GM19463 (cell line): Measurements from ENCODE around the gene TNFSF12.

ENCODE experiments used
- ATAC-seq: cut with Tn5 transposase; IDR thresholded peaks from one replicate; pipeline ENCODE4 v1.9.1; 2021; ENCODE audit warnings: mild to moderate bottlenecking, moderate library complexity; ENCODE audit not compliant: unreplicated experiment

Gene TNFSF12

DNA sequence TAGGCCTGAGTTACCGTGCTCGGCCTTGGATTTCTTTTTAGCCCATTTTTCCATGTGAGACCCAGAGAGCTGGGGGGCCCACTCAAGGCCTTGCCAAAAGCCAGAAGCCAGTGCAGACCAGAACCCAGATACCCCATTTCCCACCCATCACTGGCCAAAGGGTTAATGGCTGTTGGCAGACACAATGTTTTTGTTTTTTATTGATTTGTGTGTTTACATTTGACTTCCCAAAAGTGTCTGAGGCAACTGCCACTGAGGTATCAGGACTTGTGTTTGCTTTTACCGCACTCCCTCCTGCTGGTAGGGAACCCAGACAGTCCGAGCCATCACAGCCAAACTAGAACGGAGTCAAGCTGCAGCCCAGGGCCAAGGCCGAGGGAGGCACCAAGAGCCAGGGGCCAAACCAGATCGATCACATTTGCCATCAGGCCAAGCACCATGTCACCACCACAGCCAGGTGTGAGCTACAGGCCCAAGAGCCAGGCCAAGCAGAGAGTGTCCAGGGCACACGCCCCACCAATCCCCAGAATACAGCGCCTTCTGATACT is 7.7 kb upstream of the TNFSF12 start:
- no peak for ATAC-seq

DNA sequence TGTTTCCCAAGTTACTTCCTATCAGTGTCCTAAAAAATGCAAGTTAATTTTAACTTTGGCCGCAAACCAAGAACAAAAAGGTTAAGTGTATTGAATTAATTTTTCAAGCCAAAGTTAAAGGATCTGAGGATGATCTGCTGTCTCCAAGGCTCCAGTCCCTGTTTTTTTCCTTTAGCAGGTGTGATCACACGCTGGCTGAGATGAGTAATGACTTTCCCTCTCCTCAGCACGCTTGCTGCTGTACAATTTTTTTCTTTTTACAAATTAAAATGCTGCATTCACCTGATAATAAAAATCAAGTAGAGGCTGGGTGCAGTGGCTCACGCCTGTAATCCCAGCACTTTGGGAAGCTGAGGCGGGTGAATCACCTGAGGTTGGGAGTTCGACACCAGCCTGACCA is 3.9 kb upstream of the TNFSF12 start:
- no peak for ATAC-seq

DNA sequence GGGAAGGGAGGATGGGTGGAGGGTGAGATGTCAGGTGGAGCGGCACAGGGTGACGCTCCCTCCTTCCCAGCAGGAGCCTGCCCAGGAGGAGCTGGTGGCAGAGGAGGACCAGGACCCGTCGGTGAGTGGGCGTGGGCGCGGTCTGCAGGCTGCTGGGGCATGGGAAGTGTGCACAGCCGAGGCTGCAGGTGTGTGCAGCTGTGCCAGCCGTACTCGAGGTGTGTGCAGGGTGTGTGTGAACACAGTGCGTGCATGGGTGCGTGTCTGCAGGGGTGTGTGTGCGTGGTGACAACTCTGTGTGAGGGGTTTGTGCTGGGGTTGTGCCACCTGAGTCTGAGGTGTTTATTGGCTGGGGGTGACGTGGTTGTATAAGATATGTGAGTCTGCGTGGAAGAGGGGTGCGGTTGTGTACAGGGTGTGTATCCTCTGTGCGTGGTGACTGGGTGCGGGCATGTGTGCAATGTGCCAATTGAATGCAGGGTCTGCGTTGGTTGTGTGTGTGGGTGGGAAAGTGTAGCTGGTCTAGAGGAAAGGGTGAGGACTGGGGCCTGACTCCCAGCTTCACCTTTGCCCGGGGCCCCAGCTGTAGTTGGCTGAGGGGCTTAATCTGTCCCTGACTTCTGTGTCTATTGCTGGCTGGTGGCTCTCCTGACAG is 670 bp downstream of the TNFSF12 start:
- ATAC-seq, result no peak

DNA sequence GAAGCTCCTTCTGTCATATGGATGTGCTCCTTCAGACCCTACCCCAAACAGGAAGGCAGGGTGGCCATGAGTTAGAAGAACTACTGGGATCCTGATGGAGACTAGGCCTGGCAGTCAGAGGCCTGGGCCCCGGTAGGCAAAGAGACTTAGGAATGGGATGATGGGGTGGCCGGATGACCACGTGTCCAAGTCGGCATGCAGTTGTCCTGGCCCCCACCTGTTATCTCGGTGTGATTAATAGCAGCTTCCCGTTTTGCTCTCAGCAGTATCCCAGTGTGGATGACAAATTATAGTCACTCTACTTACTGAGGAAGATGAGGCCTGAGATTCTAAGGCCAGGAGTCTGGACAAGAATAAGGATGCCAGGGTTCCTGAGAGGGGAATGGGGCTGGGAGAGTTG is 1.5 kb downstream of the TNFSF12 start:
- no peak for ATAC-seq

DNA sequence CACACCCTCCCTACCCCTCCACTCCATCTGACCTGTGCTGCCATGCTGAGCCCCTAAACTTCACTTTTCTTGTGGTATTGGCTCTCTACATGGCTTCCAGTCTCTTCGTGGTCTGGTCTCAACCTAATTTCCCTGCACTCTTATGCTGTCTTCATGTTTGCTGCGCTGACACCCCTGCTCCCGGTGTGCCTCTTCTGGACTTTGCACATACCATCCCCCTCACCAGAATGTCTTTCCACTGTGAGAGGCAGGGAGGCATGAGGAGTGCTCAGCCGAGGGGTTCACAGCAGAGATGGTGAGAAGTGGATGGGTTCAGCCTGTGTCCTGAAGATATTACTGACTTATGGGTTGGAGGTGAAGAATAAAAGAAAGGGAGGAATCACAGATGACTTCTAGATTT is 2.5 kb downstream of the TNFSF12 start:
- ATAC-seq, result no peak

- ATAC-seq, result peak; percentile 71
These were observed 3.8 kb downstream of the TNFSF12 start for GRCh38 chr17:7552621-7553051.

- ATAC-seq, result no peak
These were observed 4.5 kb downstream of the TNFSF12 start for GRCh38 chr17:7553356-7553755.

GRCh38 chr17:7555320-7555948 is 6.6 kb downstream of the TNFSF12 start:
- ATAC-seq, result no peak

- ATAC-seq, result no peak
These were observed 7.8 kb downstream of the TNFSF12 start for GRCh38 chr17:7556627-7557026.

DNA sequence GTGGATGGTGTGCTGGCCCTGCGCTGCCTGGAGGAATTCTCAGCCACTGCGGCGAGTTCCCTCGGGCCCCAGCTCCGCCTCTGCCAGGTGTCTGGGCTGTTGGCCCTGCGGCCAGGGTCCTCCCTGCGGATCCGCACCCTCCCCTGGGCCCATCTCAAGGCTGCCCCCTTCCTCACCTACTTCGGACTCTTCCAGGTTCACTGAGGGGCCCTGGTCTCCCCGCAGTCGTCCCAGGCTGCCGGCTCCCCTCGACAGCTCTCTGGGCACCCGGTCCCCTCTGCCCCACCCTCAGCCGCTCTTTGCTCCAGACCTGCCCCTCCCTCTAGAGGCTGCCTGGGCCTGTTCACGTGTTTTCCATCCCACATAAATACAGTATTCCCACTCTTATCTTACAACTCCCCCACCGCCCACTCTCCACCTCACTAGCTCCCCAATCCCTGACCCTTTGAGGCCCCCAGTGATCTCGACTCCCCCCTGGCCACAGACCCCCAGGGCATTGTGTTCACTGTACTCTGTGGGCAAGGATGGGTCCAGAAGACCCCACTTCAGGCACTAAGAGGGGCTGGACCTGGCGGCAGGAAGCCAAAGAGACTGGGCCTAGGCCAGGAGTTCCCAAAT is 8.4 kb downstream of the TNFSF12 start:
- ATAC-seq, result no peak

DNA sequence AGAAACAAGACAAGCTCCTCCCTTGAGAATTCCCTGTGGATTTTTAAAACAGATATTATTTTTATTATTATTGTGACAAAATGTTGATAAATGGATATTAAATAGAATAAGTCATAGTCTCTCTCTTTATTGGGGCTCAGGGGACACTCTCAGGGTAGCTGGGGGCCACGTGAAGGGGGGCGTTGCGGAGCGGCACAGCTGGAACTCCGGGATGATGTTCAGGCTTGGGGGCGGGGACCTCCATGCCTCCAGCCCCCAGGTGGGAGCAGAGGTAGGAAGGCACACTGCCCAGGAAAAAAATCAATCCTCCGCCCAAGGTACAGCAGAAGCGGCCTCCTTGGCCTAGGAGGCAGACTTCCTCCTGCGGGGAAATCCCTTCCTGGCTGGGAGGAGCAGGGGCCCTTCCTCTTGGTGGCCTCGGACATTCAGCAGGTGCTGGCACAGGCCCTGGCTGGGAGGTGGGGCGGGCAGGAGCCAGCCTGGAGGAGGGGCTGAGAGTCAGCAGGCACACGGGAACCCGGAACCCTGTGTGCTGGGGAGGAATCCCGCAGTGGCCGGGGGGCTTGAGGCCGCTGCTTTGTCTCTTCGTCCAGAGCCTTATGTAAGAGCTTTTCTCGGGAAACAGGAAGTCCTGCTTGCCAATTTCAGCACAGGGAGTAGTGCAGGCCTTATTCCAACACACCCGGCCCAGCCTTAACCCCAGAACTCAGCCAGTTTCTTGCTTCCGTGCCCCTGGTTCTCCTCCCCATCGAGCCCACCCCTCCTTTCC is 9.1 kb downstream of the TNFSF12 start:
- peak; percentile 34 for ATAC-seq

DNA sequence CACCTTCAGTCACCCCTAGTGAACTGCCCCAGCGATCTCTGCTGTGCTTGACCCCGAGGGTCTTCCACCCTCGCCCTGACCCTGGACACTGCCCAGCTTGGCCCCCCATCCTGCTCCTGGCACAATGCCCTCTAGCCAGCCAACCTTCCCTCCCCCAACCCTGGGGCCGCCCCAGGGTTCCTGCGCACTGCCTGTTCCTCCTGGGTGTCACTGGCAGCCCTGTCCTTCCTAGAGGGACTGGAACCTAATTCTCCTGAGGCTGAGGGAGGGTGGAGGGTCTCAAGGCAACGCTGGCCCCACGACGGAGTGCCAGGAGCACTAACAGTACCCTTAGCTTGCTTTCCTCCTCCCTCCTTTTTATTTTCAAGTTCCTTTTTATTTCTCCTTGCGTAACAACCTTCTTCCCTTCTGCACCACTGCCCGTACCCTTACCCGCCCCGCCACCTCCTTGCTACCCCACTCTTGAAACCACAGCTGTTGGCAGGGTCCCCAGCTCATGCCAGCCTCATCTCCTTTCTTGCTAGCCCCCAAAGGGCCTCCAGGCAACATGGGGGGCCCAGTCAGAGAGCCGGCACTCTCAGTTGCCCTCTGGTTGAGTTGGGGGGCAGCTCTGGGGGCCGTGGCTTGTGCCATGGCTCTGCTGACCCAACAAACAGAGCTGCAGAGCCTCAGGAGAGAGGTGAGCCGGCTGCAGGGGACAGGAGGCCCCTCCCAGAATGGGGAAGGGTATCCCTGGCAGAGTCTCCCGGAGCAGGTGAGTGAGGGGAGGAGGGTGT is 9.9 kb downstream of the TNFSF12 start, which contains the start of gene TNFSF13:
TNFSF13 (plus strand) TSS at position 207 of the 776 bp plus-strand sequence; CDS start at position 497, 290 bp downstream.
- ATAC-seq, result no peak

DNA sequence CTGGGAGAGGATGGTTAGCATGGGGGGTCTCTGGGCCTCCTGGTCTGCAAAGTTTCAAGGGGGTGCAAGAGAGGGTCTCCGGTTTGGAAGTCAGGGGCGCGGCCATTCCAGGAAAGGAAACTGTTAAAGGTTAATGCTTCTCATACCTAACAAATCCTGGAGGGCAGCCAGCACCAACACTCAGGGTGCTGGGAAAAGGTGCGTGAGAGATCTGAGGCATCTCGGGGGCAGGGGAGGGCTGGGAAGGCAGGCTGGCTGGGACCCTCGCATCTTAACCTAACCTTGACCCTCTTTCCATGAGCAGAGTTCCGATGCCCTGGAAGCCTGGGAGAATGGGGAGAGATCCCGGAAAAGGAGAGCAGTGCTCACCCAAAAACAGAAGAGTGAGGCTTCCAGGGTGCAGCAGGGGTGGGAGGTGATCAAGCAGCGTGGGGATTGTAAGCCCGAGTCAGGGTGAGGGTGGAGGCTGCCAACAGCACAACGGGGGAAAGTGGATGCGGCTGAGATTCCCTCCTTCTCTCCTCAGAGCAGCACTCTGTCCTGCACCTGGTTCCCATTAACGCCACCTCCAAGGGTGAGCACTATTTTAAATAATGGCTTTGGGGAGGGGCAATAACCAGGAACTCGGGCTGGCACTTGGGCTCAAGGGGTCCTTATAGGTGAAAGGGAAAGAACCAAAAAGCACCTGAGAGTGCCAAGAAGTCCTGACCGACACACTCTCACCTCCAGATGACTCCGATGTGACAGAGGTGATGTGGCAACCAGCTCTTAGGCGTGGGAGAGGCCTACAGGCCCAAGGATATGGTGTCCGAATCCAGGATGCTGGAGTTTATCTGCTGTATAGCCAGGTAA is 10.7 kb downstream of the TNFSF12 start:
- no peak for ATAC-seq

- no peak for ATAC-seq
These were observed 11.5 kb downstream of the TNFSF12 start for GRCh38 chr17:7560172-7561027.

GRCh38 chr17:7561028-7561575 is 12.2 kb downstream of the TNFSF12 start:
- peak; percentile 48 for ATAC-seq

GRCh38 chr17:7561589-7562207 is 12.8 kb downstream of the TNFSF12 start, which contains the start of gene SENP3:
Gene SENP3, plus strand, starts transcription at chr17:7561919. Its CDS starts 1,158 bp downstream, at chr17:7563077.
- peak; percentile 61 for ATAC-seq

GRCh38 chr17:7562208-7562605 is 13.3 kb downstream of the TNFSF12 start:
- no peak for ATAC-seq
